ENCODE measurements around the gene DOK4.

GRCh38 chr16:57462209-57462977 lies 23.9 kb downstream of the DOK4 start, which contains the start of gene POLR2C:
- TF ChIP-seq CTCF (conservative IDR thresholded peaks at IDR 0.05; ENCODE audit: low read depth in 2 of 2) (peak; percentile 71 to 90), CREB1 (CRISPR knock-in tag; IDR thresholded peaks at IDR 0.05; ENCODE audit: low read depth) (peak; percentile 55), EZH2 (IDR thresholded peaks at IDR 0.05; ENCODE audit: low read depth, unreplicated experiment) (no peak), POLR2AphosphoS5 (IDR thresholded peaks at IDR 0.05; ENCODE audit: low read depth) (peak; percentile 98), ZNF114 (CRISPR knock-in tag; IDR thresholded peaks at IDR 0.05) (no peak), STAT1 (IDR thresholded peaks at IDR 0.05; ENCODE audit: unreplicated experiment) (no peak), JUNB (IDR thresholded peaks at IDR 0.05; ENCODE audit: unreplicated experiment) (no peak), EZH2phosphoT487 (IDR thresholded peaks at IDR 0.05; ENCODE audit: unreplicated experiment) (no peak), NANOG (IDR thresholded peaks at IDR 0.05; ENCODE audit: borderline replicate concordance) (no peak)
- TF ChIP-seq, protein P1, sequence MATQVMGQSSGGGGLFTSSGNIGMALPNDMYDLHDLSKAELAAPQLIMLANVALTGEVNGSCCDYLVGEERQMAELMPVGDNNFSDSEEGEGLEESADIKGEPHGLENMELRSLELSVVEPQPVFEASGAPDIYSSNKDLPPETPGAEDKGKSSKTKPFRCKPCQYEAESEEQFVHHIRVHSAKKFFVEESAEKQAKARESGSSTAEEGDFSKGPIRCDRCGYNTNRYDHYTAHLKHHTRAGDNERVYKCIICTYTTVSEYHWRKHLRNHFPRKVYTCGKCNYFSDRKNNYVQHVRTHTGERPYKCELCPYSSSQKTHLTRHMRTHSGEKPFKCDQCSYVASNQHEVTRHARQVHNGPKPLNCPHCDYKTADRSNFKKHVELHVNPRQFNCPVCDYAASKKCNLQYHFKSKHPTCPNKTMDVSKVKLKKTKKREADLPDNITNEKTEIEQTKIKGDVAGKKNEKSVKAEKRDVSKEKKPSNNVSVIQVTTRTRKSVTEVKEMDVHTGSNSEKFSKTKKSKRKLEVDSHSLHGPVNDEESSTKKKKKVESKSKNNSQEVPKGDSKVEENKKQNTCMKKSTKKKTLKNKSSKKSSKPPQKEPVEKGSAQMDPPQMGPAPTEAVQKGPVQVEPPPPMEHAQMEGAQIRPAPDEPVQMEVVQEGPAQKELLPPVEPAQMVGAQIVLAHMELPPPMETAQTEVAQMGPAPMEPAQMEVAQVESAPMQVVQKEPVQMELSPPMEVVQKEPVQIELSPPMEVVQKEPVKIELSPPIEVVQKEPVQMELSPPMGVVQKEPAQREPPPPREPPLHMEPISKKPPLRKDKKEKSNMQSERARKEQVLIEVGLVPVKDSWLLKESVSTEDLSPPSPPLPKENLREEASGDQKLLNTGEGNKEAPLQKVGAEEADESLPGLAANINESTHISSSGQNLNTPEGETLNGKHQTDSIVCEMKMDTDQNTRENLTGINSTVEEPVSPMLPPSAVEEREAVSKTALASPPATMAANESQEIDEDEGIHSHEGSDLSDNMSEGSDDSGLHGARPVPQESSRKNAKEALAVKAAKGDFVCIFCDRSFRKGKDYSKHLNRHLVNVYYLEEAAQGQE (IDR thresholded peaks at IDR 0.05; ENCODE audit: unreplicated experiment): no peak
